ENCODE results near the gene GGT1.
"Not testable (repeated sequence)": the region's sequence is repeated elsewhere in the genome, so short reads cannot be mapped to it uniquely, and the experiment has no call there.

The GGT1 gene

GRCh38 chr22:24584166-24584790 is 18.7 kb upstream of the GGT1 start:
- no peak for DNase-seq

GRCh38 chr22:24584871-24585411 is 18.1 kb upstream of the GGT1 start:
- DNase-seq: no peak

- no peak for DNase-seq
Observed at GRCh38 chr22:24585461-24585860, 17.5 kb upstream of the GGT1 start.

- DNase-seq: no peak
Observed at GRCh38 chr22:24585927-24586546, 17.0 kb upstream of the GGT1 start.

- DNase-seq: no peak
Observed at GRCh38 chr22:24587251-24587650, 15.7 kb upstream of the GGT1 start.

- DNase-seq: no peak
Observed at GRCh38 chr22:24587948-24588347, 15.0 kb upstream of the GGT1 start.

GRCh38 chr22:24588381-24588756 is 14.6 kb upstream of the GGT1 start:
- DNase-seq: no peak

- no peak for DNase-seq
Observed at GRCh38 chr22:24588757-24589481, 14.1 kb upstream of the GGT1 start.

GRCh38 chr22:24589518-24590030 is 13.4 kb upstream of the GGT1 start:
- DNase-seq: no peak

GRCh38 chr22:24590596-24591173 is 12.3 kb upstream of the GGT1 start:
- no peak for DNase-seq

GRCh38 chr22:24591286-24591830 is 11.6 kb upstream of the GGT1 start:
- no peak for DNase-seq

GRCh38 chr22:24592058-24592850 is 10.7 kb upstream of the GGT1 start:
- DNase-seq: no peak

GRCh38 chr22:24592851-24593558 is 10.0 kb upstream of the GGT1 start, which contains the start of gene LRRC75B:
Gene LRRC75B (minus strand): TSS chr22:24593073. CDS start chr22:24593039, 34 bp downstream.
- no peak for DNase-seq

- not testable (repeated sequence) for DNase-seq
Observed at GRCh38 chr22:24593559-24593835, 9.5 kb upstream of the GGT1 start.

GRCh38 chr22:24593836-24594568 is 9.0 kb upstream of the GGT1 start:
- DNase-seq: no peak

GRCh38 chr22:24594569-24595120 is 8.3 kb upstream of the GGT1 start:
- DNase-seq: no peak

GRCh38 chr22:24595228-24595627 is 7.8 kb upstream of the GGT1 start:
- no peak for DNase-seq

- no peak for DNase-seq
Observed at GRCh38 chr22:24595863-24596262, 7.1 kb upstream of the GGT1 start.

GRCh38 chr22:24597076-24597475 is 5.9 kb upstream of the GGT1 start:
- not testable (repeated sequence) for DNase-seq

- DNase-seq: no peak
Observed at GRCh38 chr22:24599514-24599913, 3.5 kb upstream of the GGT1 start.

All from NCI-H510A (cell line).